Activated naive CD4-positive, alpha-beta T cell treated with anti-CD3 and anti-CD28 coated beads for 36 hours (primary cell): Measurements from ENCODE around the gene NOXRED1. TPM values are rescaled to one million over a fixed set of nuclear protein-coding genes. Genes with fewer than 3 reads are reported as not detected.
"Not testable (repeated sequence)": the region's sequence is repeated elsewhere in the genome, so short reads cannot be mapped to it uniquely, and the experiment has no call there.

Source experiments
- CTCF ChIA-PET: fragments of 350-600 bp; sonication (Branson Sonifier 250); formaldehyde crosslinking; loops from one replicate; lab custom pipeline; 2021; ENCODE audit warnings: antibody characterized with exemption; lab: Charles Lee
- DNase-seq: peaks from one replicate; pipeline ENCODE4 v3.0.0-alpha.2; 2020
- H3K27ac Mint-ChIP-seq: one replicate; pipeline ENCODE4 v1.8.0; 2021; ENCODE audit warnings: mild to moderate bottlenecking, mixed read lengths
- H3K27me3 Mint-ChIP-seq: one replicate; pipeline ENCODE4 v1.8.0; 2021; ENCODE audit warnings: low read depth, mixed read lengths
- H3K36me3 Mint-ChIP-seq: one replicate; pipeline ENCODE4 v1.8.0; 2021; ENCODE audit warnings: low read depth, mixed read lengths
- H3K4me1 Mint-ChIP-seq: one replicate; pipeline ENCODE4 v1.8.0; 2021; ENCODE audit warnings: low read depth, mixed read lengths
- H3K4me3 Mint-ChIP-seq: one replicate; pipeline ENCODE4 v1.8.0; 2021; ENCODE audit warnings: mild to moderate bottlenecking, moderate library complexity, mixed read lengths
- H3K9me3 Mint-ChIP-seq: one replicate; pipeline ENCODE4 v1.8.0; 2021; ENCODE audit warnings: mixed read lengths
- intact Hi-C: fragments of 100-400 bp; cut with micrococcal nuclease; formaldehyde crosslinking; loops from one replicate; pipeline ENCODE4 v1.15.1; 2023
- total RNA-seq, 2 experiments: library from RNA; stranded (reverse); gene quantifications; one replicate each; pipeline ENCODE4 v1.2.3, GENCODE V29; 2021

NOXRED1 gene
- total RNA-seq, 2 experiments from 2014 or later: 0.30 to 0.38 TPM

- intact Hi-C loops: no loop called here
- Mint-ChIP-seq H3K36me3 (peaks cover 19% of the 10 kb centered on the region), H3K4me1 (no peaks in the 10 kb centered on the region), H3K4me3 (no peak overlapping the region), H3K9me3 (no peaks in the 10 kb centered on the region), H3K27me3 (no peaks in the 10 kb centered on the region), H3K27ac (no peak overlapping the region)
- CTCF ChIA-PET: no interaction called here
- no peak for DNase-seq
Measured at GRCh38 chr14:77442196-77442595, 18.9 kb upstream of the NOXRED1 start.

- Mint-ChIP-seq H3K9me3 (no peaks in the 10 kb centered on the region), H3K36me3 (peaks cover 29% of the 10 kb centered on the region), H3K4me1 (no peaks in the 10 kb centered on the region), H3K27me3 (no peaks in the 10 kb centered on the region), H3K27ac (no peak overlapping the region), H3K4me3 (no peak overlapping the region)
- DNase-seq: no peak
- intact Hi-C loops: no loop called here
- CTCF ChIA-PET: no interaction called here
Measured at GRCh38 chr14:77439861-77440260, 16.5 kb upstream of the NOXRED1 start.

- Mint-ChIP-seq H3K4me3 (no peak overlapping the region), H3K9me3 (no peaks in the 10 kb centered on the region), H3K27ac (no peak overlapping the region), H3K36me3 (peaks cover 34% of the 10 kb centered on the region), H3K4me1 (no peaks in the 10 kb centered on the region), H3K27me3 (no peaks in the 10 kb centered on the region)
- intact Hi-C loops: no loop called here
- DNase-seq: no peak
- CTCF ChIA-PET: interaction anchor here (1.2 to 1.3 kb wide), 2 partner anchors 21 to 122 kb away, joined by 3 read pairs; no protein-coding TSS in a partner anchor
Measured at GRCh38 chr14:77438596-77438995, 15.3 kb upstream of the NOXRED1 start.

- H3K27me3 Mint-ChIP-seq: no peaks in the 10 kb centered on the region
- CTCF ChIA-PET: no interaction called here
- H3K4me3 Mint-ChIP-seq: no peak overlapping the region
- no peaks in the 10 kb centered on the region for H3K4me1 Mint-ChIP-seq
- H3K36me3 Mint-ChIP-seq: peaks cover 24% of the 10 kb centered on the region
- no peak for DNase-seq
- no peaks in the 10 kb centered on the region for H3K9me3 Mint-ChIP-seq
- H3K27ac Mint-ChIP-seq: no peak overlapping the region
- intact Hi-C loops: no loop called here
Measured at GRCh38 chr14:77436042-77436441, 12.7 kb upstream of the NOXRED1 start.

GRCh38 chr14:77426396-77426795 is 3.1 kb upstream of the NOXRED1 start:
- H3K4me1 Mint-ChIP-seq: no peaks in the 10 kb centered on the region
- intact Hi-C loops: no loop called here
- H3K27ac Mint-ChIP-seq: no peak overlapping the region
- peaks cover 60% of the 10 kb centered on the region for H3K36me3 Mint-ChIP-seq
- no peak for DNase-seq
- H3K4me3 Mint-ChIP-seq: no peak overlapping the region
- peaks cover 5% of the 10 kb centered on the region for H3K9me3 Mint-ChIP-seq
- CTCF ChIA-PET: no interaction called here
- no peaks in the 10 kb centered on the region for H3K27me3 Mint-ChIP-seq

GRCh38 chr14:77424862-77425261 is 1.5 kb upstream of the NOXRED1 start:
- Mint-ChIP-seq H3K4me1 (no peaks in the 10 kb centered on the region), H3K4me3 (no peak overlapping the region), H3K27ac (no peak overlapping the region), H3K36me3 (peaks cover 62% of the 10 kb centered on the region), H3K9me3 (peaks cover 9% of the 10 kb centered on the region), H3K27me3 (no peaks in the 10 kb centered on the region)
- DNase-seq: no peak
- intact Hi-C loops: no loop called here
- CTCF ChIA-PET: no interaction called here

GRCh38 chr14:77421201-77421600 is 2.1 kb downstream of the NOXRED1 start:
- DNase-seq: no peak
- H3K27me3 Mint-ChIP-seq: no peaks in the 10 kb centered on the region
- H3K4me1 Mint-ChIP-seq: no peaks in the 10 kb centered on the region
- H3K27ac Mint-ChIP-seq: no peak overlapping the region
- peaks cover 44% of the 10 kb centered on the region for H3K36me3 Mint-ChIP-seq
- peaks cover 22% of the 10 kb centered on the region for H3K9me3 Mint-ChIP-seq
- CTCF ChIA-PET: no interaction called here
- intact Hi-C loops: no loop called here
- no peak overlapping the region for H3K4me3 Mint-ChIP-seq

- intact Hi-C loops: no loop called here
- Mint-ChIP-seq H3K27me3 (no peaks in the 10 kb centered on the region), H3K27ac (no peak overlapping the region), H3K9me3 (peaks cover 17% of the 10 kb centered on the region), H3K4me3 (no peak overlapping the region), H3K4me1 (no peaks in the 10 kb centered on the region), H3K36me3 (peaks cover 13% of the 10 kb centered on the region)
- CTCF ChIA-PET: no interaction called here
- no peak for DNase-seq
Measured at GRCh38 chr14:77416836-77417235, 6.5 kb downstream of the NOXRED1 start.

GRCh38 chr14:77416098-77416497 is 7.2 kb downstream of the NOXRED1 start:
- H3K9me3 Mint-ChIP-seq: peaks cover 17% of the 10 kb centered on the region
- CTCF ChIA-PET: interaction anchor here (0.7 kb wide), 1 partner anchor 51 kb away, joined by 5 read pairs; no protein-coding TSS in a partner anchor
- not testable (repeated sequence) for H3K27ac Mint-ChIP-seq

GRCh38 chr14:77415403-77416030 is 7.8 kb downstream of the NOXRED1 start:
- H3K27me3 Mint-ChIP-seq, H3K36me3 Mint-ChIP-seq, DNase-seq, intact Hi-C loops, H3K4me1 Mint-ChIP-seq, H3K27ac Mint-ChIP-seq, H3K4me3 Mint-ChIP-seq: not testable (repeated sequence)
- CTCF ChIA-PET: interaction anchor here (0.7 kb wide), 1 partner anchor 51 kb away, joined by 5 read pairs; no protein-coding TSS in a partner anchor
- peaks cover 17% of the 10 kb centered on the region for H3K9me3 Mint-ChIP-seq

More at GRCh38 chr14:77416098-77416497, 7.2 kb downstream of the NOXRED1 start:
- H3K36me3 Mint-ChIP-seq, H3K4me3 Mint-ChIP-seq, H3K4me1 Mint-ChIP-seq, intact Hi-C loops, H3K27me3 Mint-ChIP-seq, DNase-seq: not testable (repeated sequence)

- no peaks in the 10 kb centered on the region for H3K27me3 Mint-ChIP-seq
- intact Hi-C loops: no loop called here
- no peaks in the 10 kb centered on the region for H3K36me3 Mint-ChIP-seq
- CTCF ChIA-PET: no interaction called here
- no peak overlapping the region for H3K27ac Mint-ChIP-seq
- H3K4me3 Mint-ChIP-seq: no peak overlapping the region
- DNase-seq: peak; percentile 7
- no peaks in the 10 kb centered on the region for H3K9me3 Mint-ChIP-seq
- peaks cover 9% of the 10 kb centered on the region for H3K4me1 Mint-ChIP-seq
Measured at GRCh38 chr14:77409131-77409533, 14.2 kb downstream of the NOXRED1 start.

GRCh38 chr14:77407158-77407557 is 16.2 kb downstream of the NOXRED1 start:
- CTCF ChIA-PET: interaction anchor here (0.6 to 1.1 kb wide), 2 partner anchors 60 to 145 kb away, joined by 3 to 5 read pairs; no protein-coding TSS in a partner anchor
- H3K27me3 Mint-ChIP-seq: no peaks in the 10 kb centered on the region
- H3K4me3 Mint-ChIP-seq: no peak overlapping the region

GRCh38 chr14:77406718-77407117 is 16.6 kb downstream of the NOXRED1 start:
- H3K9me3 Mint-ChIP-seq: no peaks in the 10 kb centered on the region
- DNase-seq: no peak
- no peaks in the 10 kb centered on the region for H3K36me3 Mint-ChIP-seq
- intact Hi-C loops: no loop called here
- CTCF ChIA-PET: interaction anchor here (1.1 kb wide), 1 partner anchor 145 kb away, joined by 5 read pairs; no protein-coding TSS in a partner anchor
- H3K27me3 Mint-ChIP-seq: no peaks in the 10 kb centered on the region
- no peak overlapping the region for H3K27ac Mint-ChIP-seq
- peaks cover 9% of the 10 kb centered on the region for H3K4me1 Mint-ChIP-seq
- no peak overlapping the region for H3K4me3 Mint-ChIP-seq

More at GRCh38 chr14:77407158-77407557, 16.2 kb downstream of the NOXRED1 start:
- intact Hi-C loops: no loop called here
- Mint-ChIP-seq H3K4me1 (peaks cover 9% of the 10 kb centered on the region), H3K36me3 (no peaks in the 10 kb centered on the region), H3K27ac (peak overlapping the region; percentile 14), H3K9me3 (no peaks in the 10 kb centered on the region)
- DNase-seq: no peak
